GM21447 (cell line): ENCODE measurements around the gene TP53I11.

Source experiments
- ATAC-seq: cut with Tn5 transposase; IDR thresholded peaks from one replicate; pipeline ENCODE4 v1.9.1; 2021; ENCODE audit not compliant: unreplicated experiment

The TP53I11 gene

GRCh38 chr11:44941259-44942021 is 9.2 kb downstream of the TP53I11 start:
- ATAC-seq: no peak

GRCh38 chr11:44940835-44941234 is 9.8 kb downstream of the TP53I11 start:
- ATAC-seq: no peak

GRCh38 chr11:44940404-44940803 is 10.3 kb downstream of the TP53I11 start:
- no peak for ATAC-seq

GRCh38 chr11:44939673-44940395 is 10.8 kb downstream of the TP53I11 start:
- no peak for ATAC-seq

- ATAC-seq: no peak
Measured at GRCh38 chr11:44938066-44938691, 12.5 kb downstream of the TP53I11 start.

GRCh38 chr11:44936951-44937543 is 13.6 kb downstream of the TP53I11 start:
- ATAC-seq: no peak

- peak; percentile 58 for ATAC-seq
Measured at GRCh38 chr11:44936525-44936924, 14.2 kb downstream of the TP53I11 start.

GRCh38 chr11:44934735-44935250 is 15.9 kb downstream of the TP53I11 start:
- ATAC-seq: no peak

GRCh38 chr11:44934110-44934509 is 16.6 kb downstream of the TP53I11 start:
- no peak for ATAC-seq

GRCh38 chr11:44931466-44931865 is 19.2 kb downstream of the TP53I11 start:
- no peak for ATAC-seq

- no peak for ATAC-seq
Measured at GRCh38 chr11:44930588-44931302, 19.9 kb downstream of the TP53I11 start.

GRCh38 chr11:44928816-44929215 is 21.9 kb downstream of the TP53I11 start:
- no peak for ATAC-seq

- no peak for ATAC-seq
Measured at GRCh38 chr11:44928144-44928543, 22.5 kb downstream of the TP53I11 start.

GRCh38 chr11:44927174-44927661 is 23.5 kb downstream of the TP53I11 start:
- no peak for ATAC-seq

- no peak for ATAC-seq
Measured at GRCh38 chr11:44926036-44926435, 24.6 kb downstream of the TP53I11 start.

- ATAC-seq: no peak
Measured at GRCh38 chr11:44923806-44924205, 26.9 kb downstream of the TP53I11 start.

- no peak for ATAC-seq
Measured at GRCh38 chr11:44923115-44923514, 27.6 kb downstream of the TP53I11 start.

GRCh38 chr11:44920451-44920850 is 30.2 kb downstream of the TP53I11 start:
- ATAC-seq: no peak

- no peak for ATAC-seq
Measured at GRCh38 chr11:44917741-44918140, 32.9 kb downstream of the TP53I11 start.

- no peak for ATAC-seq
Measured at GRCh38 chr11:44916801-44917385, 33.8 kb downstream of the TP53I11 start.
